Omental fat pad (tissue), 4 donors: ENCODE results near the gene CDCP1. TPM values are rescaled to one million over a fixed set of nuclear protein-coding genes. Genes with fewer than 3 reads are reported as not detected.

Source experiments
- ATAC-seq: fragments of 150-250 bp; one replicate; pipeline ENCODE4 v1.9.1; 2016; ENCODE audit warnings: mild to moderate bottlenecking, moderate library complexity; ENCODE audit not compliant: low FRiP score
- DNase-seq: peaks from one replicate; pipeline ENCODE4 v3.0.0-alpha.2; 2019; ENCODE audit warnings: low spot score
- total RNA-seq, 4 donors: library from RNA; depleted of rRNA; stranded (reverse); fragments of >200 nt; gene quantifications; one replicate each; pipeline ENCODE4 v1.1.0, GENCODE V29; 2016
- TF ChIP-seq, protein P1 (sequence below), 3 donors: fragments of 450-650 bp; IDR thresholded peaks; one replicate each; pipeline ENCODE4 v1.5.1; 2016 to 2017; ENCODE audit warnings: antibody characterized with exemption in 3 of 3, mild to moderate bottlenecking in 3 of 3, moderate library complexity in 2 of 3

CDCP1 gene
- total RNA-seq, 4 donors from 2014 or later: 0.16 to 30.7 (median 8.2) TPM

DNA sequence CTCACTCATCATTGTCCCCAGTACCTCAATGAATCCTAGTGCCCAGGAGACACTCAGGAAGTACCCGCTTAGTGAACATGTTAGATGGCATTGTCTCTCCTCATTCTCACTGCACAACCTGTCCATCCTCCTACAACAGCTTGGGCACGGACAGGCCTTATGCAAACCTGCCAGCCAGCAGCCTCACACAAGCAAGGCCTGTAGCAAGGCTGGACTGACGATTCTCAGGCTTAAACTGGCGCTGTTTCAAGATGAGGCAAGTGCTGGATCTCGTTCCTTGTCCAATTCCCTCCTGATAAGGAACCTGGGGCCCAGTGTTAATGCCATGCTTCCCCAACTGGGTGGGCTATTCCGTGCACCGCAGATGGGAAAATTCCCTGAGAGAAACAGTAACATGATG lies 59.0 kb downstream of the CDCP1 start:
- TF ChIP-seq, protein P1, sequence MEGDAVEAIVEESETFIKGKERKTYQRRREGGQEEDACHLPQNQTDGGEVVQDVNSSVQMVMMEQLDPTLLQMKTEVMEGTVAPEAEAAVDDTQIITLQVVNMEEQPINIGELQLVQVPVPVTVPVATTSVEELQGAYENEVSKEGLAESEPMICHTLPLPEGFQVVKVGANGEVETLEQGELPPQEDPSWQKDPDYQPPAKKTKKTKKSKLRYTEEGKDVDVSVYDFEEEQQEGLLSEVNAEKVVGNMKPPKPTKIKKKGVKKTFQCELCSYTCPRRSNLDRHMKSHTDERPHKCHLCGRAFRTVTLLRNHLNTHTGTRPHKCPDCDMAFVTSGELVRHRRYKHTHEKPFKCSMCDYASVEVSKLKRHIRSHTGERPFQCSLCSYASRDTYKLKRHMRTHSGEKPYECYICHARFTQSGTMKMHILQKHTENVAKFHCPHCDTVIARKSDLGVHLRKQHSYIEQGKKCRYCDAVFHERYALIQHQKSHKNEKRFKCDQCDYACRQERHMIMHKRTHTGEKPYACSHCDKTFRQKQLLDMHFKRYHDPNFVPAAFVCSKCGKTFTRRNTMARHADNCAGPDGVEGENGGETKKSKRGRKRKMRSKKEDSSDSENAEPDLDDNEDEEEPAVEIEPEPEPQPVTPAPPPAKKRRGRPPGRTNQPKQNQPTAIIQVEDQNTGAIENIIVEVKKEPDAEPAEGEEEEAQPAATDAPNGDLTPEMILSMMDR (IDR thresholded peaks at IDR 0.05): no peak
- ATAC-seq: no peak
- no peak for DNase-seq

DNA sequence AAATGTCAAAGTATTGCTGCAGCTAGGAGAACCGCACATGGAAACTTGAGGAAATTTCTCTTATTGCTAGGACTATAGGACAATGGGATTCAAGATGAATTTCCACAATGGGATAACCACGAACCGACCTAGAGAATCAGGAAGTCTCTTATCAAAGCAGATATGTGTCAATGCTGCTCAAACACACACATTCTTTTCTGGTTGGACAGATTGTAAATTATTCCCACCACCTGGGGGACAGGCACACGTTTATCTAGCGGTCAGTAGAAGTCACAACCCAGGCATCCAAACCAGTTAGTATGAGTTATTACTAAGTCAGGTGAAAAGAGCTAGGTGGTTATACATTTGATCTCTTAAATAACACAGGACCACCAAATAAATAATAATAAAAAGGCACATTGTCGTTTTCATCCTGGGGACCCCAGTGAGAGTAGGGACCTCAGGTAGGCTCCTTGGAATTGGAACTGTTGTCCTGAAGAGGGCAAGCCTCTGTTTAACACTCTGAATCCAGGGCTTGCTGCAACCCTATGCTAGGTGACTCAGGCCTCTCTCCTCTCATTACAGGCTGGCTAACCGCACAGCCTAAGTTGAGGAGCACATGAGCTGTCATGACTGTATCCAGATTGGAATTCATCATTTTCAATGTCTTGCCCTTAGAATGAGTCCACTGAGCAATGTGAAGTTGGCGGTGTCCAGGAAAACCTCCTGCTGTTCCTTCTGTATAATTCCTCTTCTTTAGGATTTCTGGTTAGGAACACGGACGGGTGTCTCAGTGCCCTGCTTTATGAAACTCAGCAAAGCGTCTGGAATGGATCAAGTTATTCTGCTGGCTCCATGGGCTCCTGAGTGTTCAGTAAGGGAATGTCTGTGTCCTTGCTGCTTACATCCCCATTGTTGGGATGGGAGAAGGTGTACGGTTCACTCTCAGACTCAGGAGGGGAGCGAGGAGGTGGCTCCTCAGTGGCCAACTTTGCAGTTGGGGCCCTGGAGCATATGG lies 61.1 kb downstream of the CDCP1 start:
- ATAC-seq (peak; percentile 21), DNase-seq (no peak)
- TF ChIP-seq, protein P1 (IDR thresholded peaks at IDR 0.05): no peak

DNA sequence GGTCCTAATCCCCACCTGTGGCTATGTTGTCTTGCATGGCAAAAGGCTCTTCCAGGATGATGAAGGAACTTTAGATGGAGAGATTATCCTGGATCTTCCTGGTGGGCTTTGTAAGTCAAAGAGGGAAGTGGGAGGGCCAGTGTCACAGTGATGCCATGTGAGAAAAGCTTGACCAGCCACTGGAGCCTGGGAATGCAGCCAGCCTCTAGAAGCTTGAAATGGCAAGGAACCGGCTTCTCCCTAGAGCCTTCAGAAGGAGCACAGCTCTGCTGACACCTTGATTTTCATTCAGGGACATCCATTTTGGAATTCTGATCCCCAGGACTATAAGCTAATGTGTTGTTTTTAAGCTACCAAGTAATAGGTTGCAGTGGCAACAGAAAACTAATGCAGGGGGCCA lies 61.8 kb downstream of the CDCP1 start:
- ATAC-seq (no peak), DNase-seq (no peak)
- TF ChIP-seq, protein P1 (IDR thresholded peaks at IDR 0.05): no peak

DNA sequence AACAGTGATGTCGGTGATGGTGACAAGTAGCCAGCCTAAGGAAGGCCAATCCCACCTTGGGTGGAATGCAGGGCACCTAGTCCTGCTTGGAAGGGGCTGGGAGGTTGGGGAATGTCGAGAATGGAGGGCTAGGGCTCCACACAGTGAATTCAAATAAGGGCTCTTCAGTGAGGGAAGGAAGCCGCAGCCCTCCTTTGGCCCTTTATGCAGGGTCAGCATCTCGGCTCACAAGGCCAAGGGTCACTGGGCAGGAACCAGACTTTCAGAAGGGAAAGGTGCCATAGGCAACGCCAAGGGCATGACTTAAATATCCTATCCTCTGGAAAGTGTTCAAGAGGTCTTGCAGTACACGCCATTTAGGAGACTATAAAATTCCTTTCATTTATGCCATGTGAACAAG lies 63.2 kb downstream of the CDCP1 start:
- ATAC-seq: no peak
- DNase-seq: no peak
- TF ChIP-seq, protein P1 (IDR thresholded peaks at IDR 0.05): no peak

DNA sequence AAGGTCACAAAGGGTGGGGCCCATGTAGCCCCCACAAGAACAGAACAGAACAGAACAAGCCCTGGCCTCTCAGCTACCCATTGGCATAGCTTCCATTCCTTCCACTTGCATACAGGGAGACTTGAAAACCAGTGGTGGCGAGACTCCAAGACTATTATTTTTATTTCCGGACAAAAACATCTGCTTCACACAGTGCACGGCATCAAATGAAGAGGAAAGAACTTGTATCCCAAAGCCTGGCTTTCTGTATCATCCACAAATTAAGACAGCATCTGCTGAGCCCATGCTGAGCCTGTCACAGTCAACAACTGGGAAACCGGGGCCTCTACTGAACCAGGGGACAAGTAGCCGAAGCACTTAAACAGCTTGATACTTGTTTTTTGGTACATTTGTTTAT lies 64.0 kb downstream of the CDCP1 start:
- DNase-seq (no peak), ATAC-seq (no peak)
- TF ChIP-seq, protein P1 (IDR thresholded peaks at IDR 0.05): no peak

DNA sequence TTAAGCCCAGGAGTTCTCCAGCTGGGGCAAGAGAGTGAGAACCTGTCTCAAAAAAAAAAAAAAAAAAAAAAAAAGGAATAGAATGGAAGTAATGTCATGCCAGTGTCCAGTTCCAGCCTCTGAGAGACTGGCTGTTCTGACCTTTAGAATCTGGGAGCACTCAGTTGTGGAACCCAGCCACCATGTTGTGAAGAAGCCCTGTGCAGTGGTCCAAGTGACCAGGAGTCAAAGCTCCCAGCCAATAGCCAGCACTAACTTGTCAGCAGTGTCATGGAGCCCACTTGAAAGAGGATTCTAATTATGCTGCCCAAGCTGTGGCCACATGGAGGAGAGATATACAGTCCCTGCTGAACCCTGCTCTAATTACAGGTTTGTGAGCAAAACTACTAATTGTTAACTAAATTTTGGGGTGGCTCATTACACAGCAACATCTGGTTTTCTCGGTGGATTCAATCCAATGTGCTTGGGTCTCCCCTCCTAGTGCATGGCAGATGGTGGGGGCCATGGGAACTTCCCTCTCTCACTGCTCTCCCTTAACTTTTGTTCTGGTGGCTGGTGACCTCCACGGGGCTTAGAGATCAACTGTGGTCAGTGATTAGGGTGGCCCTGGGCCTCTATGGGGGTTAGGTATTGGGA lies 64.6 kb downstream of the CDCP1 start:
- ATAC-seq (no peak), DNase-seq (no peak)
- TF ChIP-seq, protein P1 (IDR thresholded peaks at IDR 0.05): no peak
